Kidney epithelial cell (primary cell): ENCODE measurements around the gene PIK3CD. TPM values are rescaled to one million over a fixed set of nuclear protein-coding genes. Genes with fewer than 3 reads are reported as not detected.
"Not testable (repeated sequence)": the region's sequence is repeated elsewhere in the genome, so short reads cannot be mapped to it uniquely, and the experiment has no call there.

ENCODE experiments used
- DNase-seq: peaks from one replicate; pipeline ENCODE4 v3.0.0-alpha.2; 2010; ENCODE audit warnings: low read depth
- H3K27me3 ChIP-seq: 2 replicates; pipeline ENCODE4 v1.6.0; 2011; ENCODE audit warnings: low read length; ENCODE audit not compliant: control insufficient read depth, insufficient read depth
- H3K36me3 ChIP-seq: 2 replicates; pipeline ENCODE4 v1.5.1; 2011; ENCODE audit warnings: low read length; ENCODE audit not compliant: control insufficient read depth, insufficient read depth
- H3K4me3 ChIP-seq: 2 replicates; pipeline ENCODE4 v1.5.1; 2011; ENCODE audit warnings: low read depth, mild to moderate bottlenecking, control low read depth, low read length
- total RNA-seq: library from RNA; depleted of rRNA; stranded (reverse); fragments of >200 nt; gene quantifications from 2 replicates; pipeline ENCODE4 v1.2.3, GENCODE V29; 2015
- TF ChIP-seq, protein P1 (sequence below): IDR thresholded peaks from 2 replicates; pipeline ENCODE4 v1.5.1; 2011; ENCODE audit warnings: mild to moderate bottlenecking, moderate library complexity, low read length, control low read depth, inconsistent platforms; ENCODE audit not compliant: insufficient read depth, poor library complexity, severe bottlenecking

PIK3CD gene
- total RNA-seq, 1 donor from 2014 or later: 40.7 TPM

DNA sequence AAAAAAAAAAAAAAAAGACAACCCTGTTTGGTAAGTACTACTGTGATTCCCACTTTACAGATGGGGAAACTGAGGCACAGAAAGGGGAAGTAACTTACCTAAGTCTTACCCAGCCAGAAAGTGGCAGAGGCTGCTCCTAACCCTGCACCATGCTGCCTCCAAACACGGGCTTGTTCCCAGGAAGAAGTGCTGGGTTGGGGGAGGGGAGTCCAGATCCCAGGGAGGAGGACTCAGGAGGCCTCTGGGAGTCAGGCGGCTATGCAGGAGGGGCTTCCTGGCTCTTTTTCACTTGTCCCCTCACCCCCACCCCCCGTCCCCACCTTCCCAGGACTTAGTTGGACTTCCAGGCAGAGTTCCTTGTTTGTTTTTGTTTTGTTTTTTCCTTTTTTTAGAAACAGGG, 23.9 kb downstream of the PIK3CD start:
- H3K4me3 ChIP-seq: no peak overlapping the region
- no peaks in the 10 kb centered on the region for H3K36me3 ChIP-seq
- no peaks in the 10 kb centered on the region for H3K27me3 ChIP-seq
- DNase-seq: no peak
- TF ChIP-seq, protein P1, sequence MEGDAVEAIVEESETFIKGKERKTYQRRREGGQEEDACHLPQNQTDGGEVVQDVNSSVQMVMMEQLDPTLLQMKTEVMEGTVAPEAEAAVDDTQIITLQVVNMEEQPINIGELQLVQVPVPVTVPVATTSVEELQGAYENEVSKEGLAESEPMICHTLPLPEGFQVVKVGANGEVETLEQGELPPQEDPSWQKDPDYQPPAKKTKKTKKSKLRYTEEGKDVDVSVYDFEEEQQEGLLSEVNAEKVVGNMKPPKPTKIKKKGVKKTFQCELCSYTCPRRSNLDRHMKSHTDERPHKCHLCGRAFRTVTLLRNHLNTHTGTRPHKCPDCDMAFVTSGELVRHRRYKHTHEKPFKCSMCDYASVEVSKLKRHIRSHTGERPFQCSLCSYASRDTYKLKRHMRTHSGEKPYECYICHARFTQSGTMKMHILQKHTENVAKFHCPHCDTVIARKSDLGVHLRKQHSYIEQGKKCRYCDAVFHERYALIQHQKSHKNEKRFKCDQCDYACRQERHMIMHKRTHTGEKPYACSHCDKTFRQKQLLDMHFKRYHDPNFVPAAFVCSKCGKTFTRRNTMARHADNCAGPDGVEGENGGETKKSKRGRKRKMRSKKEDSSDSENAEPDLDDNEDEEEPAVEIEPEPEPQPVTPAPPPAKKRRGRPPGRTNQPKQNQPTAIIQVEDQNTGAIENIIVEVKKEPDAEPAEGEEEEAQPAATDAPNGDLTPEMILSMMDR: no peak

DNA sequence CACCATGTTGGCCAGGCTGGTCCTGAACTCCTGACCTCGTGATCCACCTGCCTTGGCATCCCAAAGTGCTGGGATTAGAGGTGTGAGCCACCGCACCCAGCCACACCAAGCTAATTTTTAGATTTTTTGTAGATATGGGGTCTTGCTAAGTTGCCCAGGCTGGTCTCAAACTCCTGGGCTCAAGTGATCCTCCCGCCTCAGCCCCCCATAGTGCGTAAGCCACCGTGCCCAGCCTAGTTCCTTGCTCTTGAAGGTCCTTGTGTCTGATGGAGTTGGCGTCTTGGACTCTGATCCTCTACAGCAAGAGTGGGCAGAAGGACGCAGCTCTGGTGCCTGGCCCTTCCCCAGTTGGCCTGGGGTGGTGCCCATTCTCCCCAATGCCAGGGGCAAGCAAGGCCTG, 24.6 kb downstream of the PIK3CD start:
- H3K27me3 ChIP-seq, DNase-seq, H3K36me3 ChIP-seq, H3K4me3 ChIP-seq: not testable (repeated sequence)

DNA sequence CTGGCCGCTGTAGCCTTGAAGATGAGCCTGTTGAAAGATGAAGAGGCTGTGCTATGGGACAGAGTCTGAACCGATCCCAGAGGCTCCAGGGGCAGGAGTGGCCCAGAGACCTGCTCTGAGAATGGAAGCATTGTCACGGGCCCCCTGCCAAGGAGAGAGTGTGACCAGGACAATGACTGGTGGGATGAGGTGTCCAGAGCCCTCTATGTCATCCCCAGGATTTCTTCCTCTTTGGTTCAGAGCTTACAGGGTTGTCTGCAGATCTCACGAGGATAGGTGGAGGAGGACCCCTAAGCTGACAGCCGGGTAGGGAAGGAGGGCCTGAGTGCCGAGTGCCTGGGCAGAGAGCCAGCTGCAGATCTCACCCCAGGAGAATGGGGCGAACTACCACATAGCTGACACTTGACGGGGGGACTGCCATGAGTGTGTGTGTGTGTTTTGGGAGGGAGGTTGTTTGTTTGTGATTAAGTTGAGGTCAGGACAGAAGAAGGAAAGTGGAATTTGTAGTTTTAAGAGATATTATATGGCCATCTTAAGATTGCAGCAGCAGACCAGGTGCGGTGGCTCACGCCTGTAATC, 25.4 kb downstream of the PIK3CD start:
- no peak overlapping the region for H3K4me3 ChIP-seq
- TF ChIP-seq, protein P1: no peak
- H3K27me3 ChIP-seq: no peaks in the 10 kb centered on the region
- no peaks in the 10 kb centered on the region for H3K36me3 ChIP-seq
- no peak for DNase-seq

DNA sequence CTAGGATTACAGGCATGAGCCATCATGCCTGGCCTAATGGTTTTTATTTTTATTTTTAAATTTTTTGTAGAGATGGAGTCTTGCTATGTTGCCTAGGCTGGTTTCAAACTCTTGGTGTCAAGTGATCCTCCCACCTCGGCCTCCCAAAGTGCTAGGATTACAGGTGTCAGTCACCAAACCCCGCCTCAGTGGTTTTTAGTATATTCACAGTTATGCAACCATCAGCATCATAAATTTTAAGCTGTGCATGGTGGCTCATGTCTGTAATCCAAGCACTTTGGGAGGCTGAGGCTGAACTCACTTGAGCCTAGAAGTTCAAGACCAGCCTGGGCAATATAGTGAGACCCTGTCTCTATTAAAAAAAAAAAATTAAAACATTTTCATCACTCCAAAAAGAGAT, 28.6 kb downstream of the PIK3CD start:
- Histone ChIP-seq H3K4me3 (no peak overlapping the region), H3K27me3 (no peaks in the 10 kb centered on the region), H3K36me3 (no peaks in the 10 kb centered on the region)
- no peak for DNase-seq
- TF ChIP-seq, protein P1: no peak

DNA sequence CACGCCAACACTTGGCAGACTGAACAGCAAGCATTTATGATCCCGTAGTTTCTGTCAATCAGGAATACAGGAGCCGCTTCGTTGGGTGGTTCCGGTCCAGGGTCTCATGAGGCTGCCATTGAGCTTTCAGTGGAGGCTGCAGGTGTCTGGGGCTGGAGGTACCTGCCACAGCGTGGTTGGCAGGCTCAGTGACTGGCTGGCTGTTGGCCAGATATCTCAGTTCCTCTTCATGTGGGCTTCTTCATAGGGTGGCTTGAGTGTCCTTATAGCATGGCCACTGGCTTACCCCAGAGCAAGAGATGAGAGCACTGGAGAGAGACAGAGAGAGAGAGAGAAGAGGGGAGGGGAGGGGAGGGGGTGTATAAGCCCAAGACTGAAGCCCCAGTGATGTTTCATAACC, 29.3 kb downstream of the PIK3CD start:
- DNase-seq: no peak
- TF ChIP-seq, protein P1: no peak
- no peak overlapping the region for H3K4me3 ChIP-seq
- H3K27me3 ChIP-seq: no peaks in the 10 kb centered on the region
- no peaks in the 10 kb centered on the region for H3K36me3 ChIP-seq

DNA sequence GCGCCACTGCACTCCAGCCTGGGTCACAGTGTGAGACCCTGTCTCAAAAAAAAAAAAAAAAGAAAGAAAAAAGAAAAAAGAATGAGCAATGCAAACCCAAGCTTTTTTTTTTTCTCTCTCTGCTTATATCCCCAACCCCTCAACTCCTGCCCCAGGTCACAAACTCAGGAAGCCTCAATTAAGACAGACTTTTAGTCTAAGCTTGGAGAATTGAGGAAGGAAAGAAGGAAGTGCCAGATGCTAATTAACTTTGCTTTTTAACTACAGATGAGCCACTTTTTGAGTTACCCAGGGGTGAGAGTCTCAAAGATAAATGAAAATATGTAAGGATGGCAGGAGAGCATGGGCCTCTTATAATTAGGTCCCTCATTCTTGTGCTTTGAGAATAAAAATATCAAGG, 33.3 kb downstream of the PIK3CD start:
- no peaks in the 10 kb centered on the region for H3K36me3 ChIP-seq
- TF ChIP-seq, protein P1: no peak
- H3K4me3 ChIP-seq: no peak overlapping the region
- no peak for DNase-seq
- H3K27me3 ChIP-seq: no peaks in the 10 kb centered on the region
